H1 (cell line): ENCODE results near the gene RBM26. TPM values are rescaled to one million over a fixed set of nuclear protein-coding genes. Genes with fewer than 3 reads are reported as not detected.
A peak's percentile ranks its signal among the peaks of the same experiment; 100 is the strongest.

Experiments
- CTCF ChIA-PET: fragments of 300-600 bp; sonication (Branson Sonifier 250); formaldehyde crosslinking; loops from one replicate; lab custom pipeline; 2021; ENCODE audit not compliant: partially characterized antibody; lab: Charles Lee
- POLR2A ChIA-PET: fragments of 300-600 bp; sonication (Branson Sonifier 250); formaldehyde crosslinking; loops from one replicate; lab custom pipeline; 2021; ENCODE audit warnings: inconsistent platforms; ENCODE audit not compliant: partially characterized antibody; lab: Charles Lee
- DNase-seq, 2 experiments: peaks; one replicate each; pipeline versions ENCODE4 v3.0.0 to v3.0.0-alpha.2; 2010 to 2022; ENCODE audit warnings: low spot score in 2 of 2, low read depth in 1 of 2, mixed read lengths in 1 of 2
- FAIRE-seq: peaks from 2 replicates; lab custom pipeline; 2011; peaks lifted over from hg19 to GRCh38; lab: Jason Lieb, UNC
- H2AFZ ChIP-seq: 2 replicates; pipeline ENCODE4 v1.8.1; 2012; ENCODE audit warnings: low read length, inconsistent platforms
- H2AK5ac ChIP-seq: 2 replicates; pipeline ENCODE4 v1.6.1; 2013; ENCODE audit warnings: low read depth, low read length
- H2BK120ac ChIP-seq: replicated peaks from 2 replicates; pipeline ENCODE3; 2013; ENCODE audit warnings: low read depth, low read length, inconsistent platforms
- H2BK12ac ChIP-seq: 2 replicates; pipeline ENCODE4 v1.6.1; 2013; ENCODE audit warnings: low read depth, low read length
- H2BK15ac ChIP-seq: 2 replicates; pipeline ENCODE4 v1.6.1; 2013; ENCODE audit warnings: low read length
- H2BK20ac ChIP-seq: 2 replicates; pipeline ENCODE4 v1.6.1; 2013; ENCODE audit warnings: low read length
- H2BK5ac ChIP-seq: 2 replicates; pipeline ENCODE4 v1.6.1; 2013; ENCODE audit warnings: low read depth, low read length
- H3K14ac ChIP-seq: 2 replicates; pipeline ENCODE4 v1.6.1; 2013; ENCODE audit warnings: inconsistent platforms; ENCODE audit not compliant: insufficient read length
- H3K18ac ChIP-seq: 2 replicates; pipeline ENCODE4 v1.6.1; 2013; ENCODE audit warnings: low read length; ENCODE audit errors: extremely low read depth
- H3K23ac ChIP-seq: 2 replicates; pipeline ENCODE4 v1.6.1; 2013; ENCODE audit warnings: inconsistent platforms; ENCODE audit not compliant: insufficient read length
- H3K23me2 ChIP-seq: 2 replicates; pipeline ENCODE4 v1.6.1; 2013; ENCODE audit warnings: low read depth, low read length
- H3K27ac ChIP-seq: 2 replicates; pipeline ENCODE4 v1.6.1; 2011; ENCODE audit warnings: low read depth, low read length, inconsistent platforms
- H3K27me3 ChIP-seq, 4 experiments: replicated peaks in 1 of 4; 1 replicate in 1 of 4; 2 replicates in 3 of 4; pipeline versions ENCODE4 v1.6.1 to v1.8.1; 2011 to 2013; ENCODE audit warnings: low read length in 3 of 4, mild to moderate bottlenecking in 3 of 4, inconsistent platforms in 2 of 4, mixed read lengths in 2 of 4, moderate library complexity in 1 of 4; ENCODE audit not compliant: control insufficient read depth in 3 of 4, insufficient read depth in 3 of 4; ENCODE audit errors: extremely low read depth in 1 of 4
- H3K36me3 ChIP-seq, 4 experiments: 2 replicates each; pipeline versions ENCODE4 v1.6.1 to v1.8.1; 2011 to 2013; ENCODE audit warnings: mild to moderate bottlenecking in 4 of 4, low read length in 3 of 4, moderate library complexity in 2 of 4, control low read depth in 1 of 4, inconsistent platforms in 1 of 4; ENCODE audit not compliant: insufficient read depth in 4 of 4, control insufficient read depth in 2 of 4
- H3K4ac ChIP-seq: replicated peaks from 2 replicates; pipeline ENCODE3; 2013; ENCODE audit warnings: low read length, low read depth, mixed read lengths, inconsistent platforms; ENCODE audit not compliant: insufficient read length
- H3K4me1 ChIP-seq, 4 experiments: replicated peaks in 1 of 4; 1 replicate in 1 of 4; 2 replicates in 3 of 4; pipeline versions ENCODE4 v1.6.1 to v1.8.1; 2011 to 2013; ENCODE audit warnings: low read length in 3 of 4, inconsistent platforms in 2 of 4, mixed read lengths in 1 of 4; ENCODE audit not compliant: insufficient read depth in 4 of 4, control insufficient read depth in 3 of 4
- H3K4me2 ChIP-seq, 2 experiments: 2 replicates each; pipeline versions ENCODE4 v1.6.1 to v1.8.1; 2011 to 2013; ENCODE audit warnings: low read depth in 2 of 2, low read length in 2 of 2, control low read depth in 1 of 2, inconsistent platforms in 1 of 2, mild to moderate bottlenecking in 1 of 2; ENCODE audit not compliant: insufficient read depth in 1 of 2
- H3K4me3 ChIP-seq, 4 experiments: fragments of 200-600, 300-600 bp in 1 of 4; sonication (generic), shearing (Covaris generic), sonication (Bioruptor Twin) in 1 of 4; 2 replicates each; pipeline versions ENCODE4 v1.5.1 to v1.8.1; 2011 to 2016; ENCODE audit warnings: low read length in 4 of 4, low read depth in 3 of 4, control low read depth in 2 of 4, inconsistent platforms in 2 of 4, mild to moderate bottlenecking in 2 of 4, mixed read lengths in 1 of 4, moderate library complexity in 1 of 4; ENCODE audit not compliant: insufficient read depth in 2 of 4; ENCODE audit errors: extremely low read depth in 1 of 4
- H3K56ac ChIP-seq: replicated peaks from 2 replicates; pipeline ENCODE3; 2013; ENCODE audit warnings: low read depth, mild to moderate bottlenecking, mixed read lengths, low read length, inconsistent platforms; ENCODE audit not compliant: insufficient read length
- H3K79me1 ChIP-seq: 2 replicates; pipeline ENCODE4 v1.6.1; 2013; ENCODE audit warnings: low read depth, low read length, control low read depth
- H3K79me2 ChIP-seq, 2 experiments: 2 replicates each; pipeline versions ENCODE4 v1.6.1 to v1.8.1; 2012 to 2013; ENCODE audit warnings: low read length in 2 of 2, mild to moderate bottlenecking in 2 of 2, inconsistent platforms in 1 of 2; ENCODE audit not compliant: insufficient read depth in 2 of 2, control insufficient read depth in 1 of 2
- H3K9ac ChIP-seq, 4 experiments: replicated peaks in 1 of 4; 1 replicate in 1 of 4; 2 replicates in 3 of 4; pipeline versions ENCODE4 v1.6.1 to v1.8.1; 2011 to 2013; ENCODE audit warnings: low read depth in 3 of 4, low read length in 3 of 4, control low read depth in 2 of 4, mild to moderate bottlenecking in 2 of 4, moderate library complexity in 2 of 4, inconsistent platforms in 1 of 4; ENCODE audit errors: extremely low read depth in 1 of 4
- H3K9me3 ChIP-seq, 2 experiments: 2 replicates each; pipeline versions ENCODE4 v1.6.1 to v1.8.1; 2012 to 2013; ENCODE audit warnings: mild to moderate bottlenecking in 2 of 2, moderate library complexity in 2 of 2, control low read depth in 1 of 2, inconsistent platforms in 1 of 2, low read depth in 1 of 2, low read length in 1 of 2, mixed read lengths in 1 of 2; ENCODE audit not compliant: insufficient read depth in 2 of 2
- H4K20me1 ChIP-seq, 2 experiments: replicated peaks in 1 of 2; 2 replicates each; pipeline versions ENCODE3 to v1.8.1; 2011 to 2013; ENCODE audit warnings: inconsistent platforms in 2 of 2, low read length in 2 of 2, mild to moderate bottlenecking in 1 of 2; ENCODE audit not compliant: insufficient read depth in 2 of 2, control insufficient read depth in 1 of 2
- H4K5ac ChIP-seq: 2 replicates; pipeline ENCODE4 v1.6.1; 2013; ENCODE audit warnings: low read length, low read depth, mixed read lengths, inconsistent platforms; ENCODE audit not compliant: insufficient read length
- H4K8ac ChIP-seq: 2 replicates; pipeline ENCODE4 v1.8.0; 2013; ENCODE audit warnings: mild to moderate bottlenecking, moderate library complexity, low read length, inconsistent platforms; ENCODE audit not compliant: insufficient read depth; ENCODE audit errors: extremely low read depth
- H4K91ac ChIP-seq: replicated peaks from 2 replicates; pipeline ENCODE3; 2013; ENCODE audit warnings: low read length, mixed read lengths, inconsistent platforms; ENCODE audit not compliant: insufficient read length
- CREB1 ChIP-seq: IDR thresholded peaks from 2 replicates; pipeline ENCODE4 v1.6.1; 2012; ENCODE audit warnings: inconsistent platforms
- KDM1A ChIP-seq: fragments of 200-600, 300-600 bp; sonication (generic); IDR thresholded peaks from 2 replicates; pipeline ENCODE4 v1.7.1; 2016; ENCODE audit warnings: mild to moderate bottlenecking, low read length, borderline replicate concordance
- RAD21 ChIP-seq, 2 experiments: IDR thresholded peaks in 1 of 2; conservative IDR thresholded peaks in 1 of 2; 2 replicates each; pipeline ENCODE4 v1.6.1; 2011; ENCODE audit warnings: low read depth in 2 of 2, low read length in 2 of 2, improper control_type of control experiment in 1 of 2, inconsistent platforms in 1 of 2, mild to moderate bottlenecking in 1 of 2, moderate library complexity in 1 of 2
- SIRT6 ChIP-seq: IDR thresholded peaks from one replicate; pipeline ENCODE4 v1.7.1; 2012; ENCODE audit warnings: low read length, inconsistent platforms
- WGBS, 2 experiments: shearing (Covaris generic) in 1 of 2; methylation state at CpG; one replicate each; pipeline versions ENCODE4 v1.1.6 to v1.1.7; 2013 to 2015; ENCODE audit warnings: low lambda C conversion rate in 2 of 2, mixed read lengths in 2 of 2, inconsistent platforms in 1 of 2, low coverage in 1 of 2, missing lambda C conversion rate in 1 of 2; ENCODE audit not compliant: insufficient replicate concordance in 2 of 2, insufficient coverage in 1 of 2, insufficient read length in 1 of 2; ENCODE audit errors: extremely low coverage in 1 of 2, missing lambda C conversion rate in 1 of 2; 5-methylcytosine and 5-hydroxymethylcytosine counted together
- polyA plus RNA-seq, 7 experiments: library from polyadenylated mRNA; depleted of rRNA in 3 of 7; stranded (reverse) in 5 of 7; unstranded in 2 of 7; fragments of >200 nt in 5 of 7; fragments of 200-250 nt in 2 of 7; gene quantifications; 1 replicate in 5 of 7; 2 replicates in 1 of 7; 4 replicates in 1 of 7; pipeline versions ENCODE4 v1.2.1 to v1.2.3, GENCODE V29; 2011 to 2013; ENCODE audit warnings: missing spikeins in 2 of 7, mixed read lengths in 2 of 7
- total RNA-seq: library from RNA; stranded (reverse); fragmentation: NEBNext Ultra II Directional; extraction: Animal tissue kit (Norgen Biotek cat#: 25700); gene quantifications from 2 replicates; pipeline ENCODE4 v1.2.1, GENCODE V29; 2021
- TF ChIP-seq, protein P1 (sequence below), 3 experiments: IDR thresholded peaks; 1 replicate in 2 of 3; 2 replicates in 1 of 3; pipeline versions ENCODE4 v1.5.1 to v1.6.1; 2011; ENCODE audit warnings: low read length in 3 of 3, mild to moderate bottlenecking in 3 of 3, inconsistent platforms in 2 of 3, low read depth in 1 of 3, moderate library complexity in 1 of 3; ENCODE audit not compliant: insufficient read depth in 1 of 3; ENCODE audit errors: control extremely low read depth in 1 of 3

Gene RBM26
- total and polyA plus RNA-seq, 2 of the 8 experiments (the other 6 are each of a cell fraction or from before 2014, with no cell fraction given): 20.3 to 65.5 TPM

DNA sequence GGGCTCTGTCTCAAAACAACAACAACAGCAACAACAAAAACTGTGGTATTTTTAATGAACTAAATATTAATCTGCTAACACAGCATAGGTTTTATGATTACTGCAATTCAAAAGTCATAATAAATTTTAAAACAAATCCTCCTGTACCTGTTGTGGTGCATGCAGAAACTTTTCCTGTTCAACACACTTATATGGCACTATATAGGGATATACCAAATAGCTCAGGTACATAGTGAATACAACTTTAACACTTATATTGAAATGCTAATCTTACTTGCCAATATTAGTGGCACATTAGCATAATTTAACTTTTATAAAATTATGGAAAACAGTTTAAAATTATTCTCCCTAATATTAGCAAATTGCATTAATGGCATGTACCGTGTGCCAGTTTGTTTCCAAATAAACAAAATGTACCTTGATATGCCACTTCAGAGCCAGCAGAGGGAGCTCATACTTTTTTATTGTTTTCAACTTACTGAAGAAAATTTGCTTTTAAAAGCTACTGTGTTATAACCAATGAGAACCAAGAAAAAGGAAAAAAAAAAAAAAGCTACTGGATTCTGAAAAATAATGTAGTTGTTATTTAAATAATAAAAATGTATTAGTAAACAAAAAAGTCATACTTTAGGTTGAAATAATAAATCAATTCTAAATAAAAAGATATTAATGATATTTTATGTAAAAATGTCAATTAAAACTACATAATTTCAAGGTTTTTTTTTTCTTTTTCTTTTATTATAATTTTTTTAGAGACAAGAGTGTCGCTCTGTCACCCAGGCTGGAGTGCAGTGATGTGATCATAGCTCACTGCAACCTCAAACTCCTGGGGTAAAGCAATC is 18.0 kb upstream of the RBM26 start:
- Histone ChIP-seq H3K79me1 (no peaks in the 10 kb centered on the region), H4K20me1 (no peaks in the 10 kb centered on the region), H2AFZ (no peak overlapping the region), H4K91ac (no peak overlapping the region), H2BK5ac (no peak overlapping the region), H3K4me2 (no peak overlapping the region), H2BK20ac (no peak overlapping the region), H3K4me3 (no peak overlapping the region), H2BK15ac (no peak overlapping the region), H3K79me2 (no peaks in the 10 kb centered on the region), H3K23ac (no peak overlapping the region), H3K56ac (no peak overlapping the region), H2AK5ac (no peak overlapping the region), H3K18ac (no peak overlapping the region), H3K27ac (no peak overlapping the region), H4K8ac (no peak overlapping the region), H3K9ac (no peak overlapping the region), H3K4me1 (no peaks in the 10 kb centered on the region), H3K23me2 (no peaks in the 10 kb centered on the region), H4K5ac (no peak overlapping the region), H3K14ac (no peak overlapping the region), H3K4ac (no peak overlapping the region), H2BK120ac (no peak overlapping the region), H3K9me3 (no peaks in the 10 kb centered on the region), H3K27me3 (no peaks in the 10 kb centered on the region), H3K36me3 (no peaks in the 10 kb centered on the region), H2BK12ac (no peak overlapping the region)
- DNase-seq (no peak), FAIRE-seq (no peak)
- no peak for TF ChIP-seq KDM1A
- no peak for TF ChIP-seq CREB1
- TF ChIP-seq, protein P1, sequence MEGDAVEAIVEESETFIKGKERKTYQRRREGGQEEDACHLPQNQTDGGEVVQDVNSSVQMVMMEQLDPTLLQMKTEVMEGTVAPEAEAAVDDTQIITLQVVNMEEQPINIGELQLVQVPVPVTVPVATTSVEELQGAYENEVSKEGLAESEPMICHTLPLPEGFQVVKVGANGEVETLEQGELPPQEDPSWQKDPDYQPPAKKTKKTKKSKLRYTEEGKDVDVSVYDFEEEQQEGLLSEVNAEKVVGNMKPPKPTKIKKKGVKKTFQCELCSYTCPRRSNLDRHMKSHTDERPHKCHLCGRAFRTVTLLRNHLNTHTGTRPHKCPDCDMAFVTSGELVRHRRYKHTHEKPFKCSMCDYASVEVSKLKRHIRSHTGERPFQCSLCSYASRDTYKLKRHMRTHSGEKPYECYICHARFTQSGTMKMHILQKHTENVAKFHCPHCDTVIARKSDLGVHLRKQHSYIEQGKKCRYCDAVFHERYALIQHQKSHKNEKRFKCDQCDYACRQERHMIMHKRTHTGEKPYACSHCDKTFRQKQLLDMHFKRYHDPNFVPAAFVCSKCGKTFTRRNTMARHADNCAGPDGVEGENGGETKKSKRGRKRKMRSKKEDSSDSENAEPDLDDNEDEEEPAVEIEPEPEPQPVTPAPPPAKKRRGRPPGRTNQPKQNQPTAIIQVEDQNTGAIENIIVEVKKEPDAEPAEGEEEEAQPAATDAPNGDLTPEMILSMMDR (IDR thresholded peaks at IDR 0.05; ENCODE audit: control extremely low read depth in 1 of 3, insufficient read depth in 1 of 3, low read depth in 1 of 3, low read length in 3 of 3): peak in 2 of 3 experiments; percentile 46 to 47; a peak in 2 of 4 replicates
- peak; percentile 70 to 74 for TF ChIP-seq RAD21 (IDR thresholded peaks at IDR 0.05 in 1 of 2, conservative IDR thresholded peaks at IDR 0.05 in 1 of 2; ENCODE audit: low read depth in 2 of 2, low read length in 2 of 2)
- no peak for TF ChIP-seq SIRT6
- POLR2A ChIA-PET: interaction anchor here (0.6 to 1.4 kb wide), 6 partner anchors 9 to 119 kb away, joined by 3 to 5 read pairs (median 3); partner anchors contain the start of gene NDFIP2
- 73% methylated on average over 2 of the region's 2 CpGs; no CpG with 5 or more reads in 1 of the 2 experiments for WGBS, 2 experiments
- CTCF ChIA-PET: interaction anchor here (0.6 to 4.5 kb wide), 48 partner anchors 9 to 1183 kb away, joined by 3 to 111 read pairs (median 5); partner anchors contain the start of genes NDFIP2 and RBM26
